ENCODE measurements around the gene KCTD13.

DNA sequence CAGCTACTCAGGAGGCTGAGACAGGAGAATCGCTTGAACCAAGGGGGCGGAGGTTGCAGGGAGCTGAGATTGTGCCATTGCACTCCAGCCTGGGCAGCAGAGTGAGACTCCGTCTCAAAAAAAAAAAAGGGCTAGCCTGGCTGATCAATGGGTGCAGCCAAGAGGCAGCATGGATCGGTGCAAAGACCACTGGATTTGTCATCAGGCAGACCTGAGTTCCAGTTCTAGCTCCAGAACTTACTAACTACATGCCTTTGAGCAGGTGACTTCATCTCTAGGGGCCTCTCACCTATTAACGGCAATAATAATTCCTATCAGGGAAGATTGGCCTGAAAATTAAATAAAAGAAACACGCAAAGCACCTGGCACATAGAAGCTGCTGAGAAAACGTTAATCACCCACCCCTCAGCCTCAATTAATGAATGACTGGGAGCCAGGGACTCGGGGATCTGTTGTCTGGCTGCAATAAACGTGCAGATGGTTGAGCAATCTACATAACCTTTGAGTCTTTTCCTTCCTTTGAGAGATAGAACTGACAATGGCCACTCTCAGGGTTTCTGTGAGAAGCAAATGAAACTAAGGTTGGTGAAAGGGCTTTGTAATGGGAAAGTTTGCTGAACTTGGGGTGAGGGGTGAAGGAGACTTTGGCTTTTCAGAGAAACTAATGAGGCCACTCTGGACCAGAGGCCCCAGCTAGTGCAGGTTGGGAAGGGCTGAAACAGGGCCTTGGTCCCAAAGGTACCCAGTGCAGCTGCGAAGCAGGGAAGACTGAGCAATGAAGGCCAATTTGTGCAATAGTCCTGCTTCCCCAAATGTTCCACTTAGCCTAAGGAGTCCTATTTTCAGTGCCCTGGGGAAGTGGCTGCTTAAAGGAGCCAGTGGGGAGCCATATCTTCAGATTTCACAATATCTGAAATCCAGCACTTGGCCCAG lies 34.2 kb downstream of the KCTD13 start:
- no peak for TF ChIP-seq SIN3A (IDR thresholded peaks at IDR 0.05; ENCODE audit: borderline replicate concordance, low read depth, low read length)
- no peak for TF ChIP-seq POLR2AphosphoS5 (IDR thresholded peaks at IDR 0.05; ENCODE audit: low read depth, low read length)
- no peak for TF ChIP-seq FOXM1 (IDR thresholded peaks at IDR 0.05; ENCODE audit: low read depth)
- TF ChIP-seq REST (IDR thresholded peaks at IDR 0.05; ENCODE audit: low read depth, low read length), result no peak
- TF ChIP-seq CTCF (IDR thresholded peaks at IDR 0.05), result no peak
- no peak for TF ChIP-seq NFIC (IDR thresholded peaks at IDR 0.05; ENCODE audit: borderline replicate concordance)
- TF ChIP-seq RFX5 (IDR thresholded peaks at IDR 0.05; ENCODE audit: low read length), result no peak
- TF ChIP-seq EP300 (IDR thresholded peaks at IDR 0.05; ENCODE audit: borderline replicate concordance in 1 of 2, low read depth in 1 of 2, low read length in 1 of 2), result no peak
- no peak for TF ChIP-seq GABPA (IDR thresholded peaks at IDR 0.05; ENCODE audit: low read depth)
- TF ChIP-seq FOSL2 (IDR thresholded peaks at IDR 0.05; ENCODE audit: borderline replicate concordance, low read depth), result no peak
- no peak for TF ChIP-seq RXRA (IDR thresholded peaks at IDR 0.05; ENCODE audit: borderline replicate concordance, low read depth)
- TF ChIP-seq RCOR1 (IDR thresholded peaks at IDR 0.05; ENCODE audit: low read length), result no peak
- no peak for TF ChIP-seq MEF2A (IDR thresholded peaks at IDR 0.05; ENCODE audit: borderline replicate concordance, low read depth)

Measured in SK-N-SH (cell line).